Keratinocyte (primary cell): ENCODE measurements around the gene CAND1.

ENCODE experiments used
- EZH2 ChIP-seq: IDR thresholded peaks from one replicate; pipeline ENCODE4 v1.6.1; 2012; ENCODE audit warnings: inconsistent platforms, mild to moderate bottlenecking, low read length, moderate library complexity
- TF ChIP-seq, protein P1 (sequence below), 3 experiments: IDR thresholded peaks in 1 of 3; conservative IDR thresholded peaks in 1 of 3; optimal IDR thresholded peaks in 1 of 3; 2 replicates in 2 of 3; 3 replicates in 1 of 3; pipeline versions ENCODE3 to v1.5.1; 2011; ENCODE audit warnings: low read length in 3 of 3, mild to moderate bottlenecking in 3 of 3, moderate library complexity in 2 of 3, control low read depth in 1 of 3, inconsistent platforms in 1 of 3; ENCODE audit not compliant: insufficient read depth in 2 of 3; ENCODE audit errors: extremely low read depth in 1 of 3

DNA sequence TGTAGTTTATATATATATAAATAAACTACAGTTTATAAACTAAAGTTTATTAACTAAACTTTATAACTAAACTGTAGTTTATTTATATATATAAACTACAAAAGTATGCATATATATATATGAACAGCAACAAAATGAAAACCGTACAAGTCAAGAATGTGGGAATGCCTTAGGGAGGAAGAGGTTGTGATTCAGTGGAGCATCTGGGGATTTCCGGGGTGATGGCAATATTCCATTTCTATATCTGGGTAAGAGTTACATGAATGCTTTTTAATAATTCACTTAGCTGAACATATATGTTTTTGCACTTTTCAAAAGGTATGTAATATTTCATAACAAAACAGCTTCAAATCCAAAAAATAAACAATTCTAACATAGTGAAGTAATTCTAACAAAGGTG is 30.1 kb upstream of the CAND1 start:
- TF ChIP-seq, protein P1, sequence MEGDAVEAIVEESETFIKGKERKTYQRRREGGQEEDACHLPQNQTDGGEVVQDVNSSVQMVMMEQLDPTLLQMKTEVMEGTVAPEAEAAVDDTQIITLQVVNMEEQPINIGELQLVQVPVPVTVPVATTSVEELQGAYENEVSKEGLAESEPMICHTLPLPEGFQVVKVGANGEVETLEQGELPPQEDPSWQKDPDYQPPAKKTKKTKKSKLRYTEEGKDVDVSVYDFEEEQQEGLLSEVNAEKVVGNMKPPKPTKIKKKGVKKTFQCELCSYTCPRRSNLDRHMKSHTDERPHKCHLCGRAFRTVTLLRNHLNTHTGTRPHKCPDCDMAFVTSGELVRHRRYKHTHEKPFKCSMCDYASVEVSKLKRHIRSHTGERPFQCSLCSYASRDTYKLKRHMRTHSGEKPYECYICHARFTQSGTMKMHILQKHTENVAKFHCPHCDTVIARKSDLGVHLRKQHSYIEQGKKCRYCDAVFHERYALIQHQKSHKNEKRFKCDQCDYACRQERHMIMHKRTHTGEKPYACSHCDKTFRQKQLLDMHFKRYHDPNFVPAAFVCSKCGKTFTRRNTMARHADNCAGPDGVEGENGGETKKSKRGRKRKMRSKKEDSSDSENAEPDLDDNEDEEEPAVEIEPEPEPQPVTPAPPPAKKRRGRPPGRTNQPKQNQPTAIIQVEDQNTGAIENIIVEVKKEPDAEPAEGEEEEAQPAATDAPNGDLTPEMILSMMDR (optimal IDR thresholded peaks at IDR 0.05 in 1 of 3, IDR thresholded peaks at IDR 0.05 in 1 of 3, conservative IDR thresholded peaks at IDR 0.05 in 1 of 3; ENCODE audit: extremely low read depth in 1 of 3, insufficient read depth in 2 of 3, low read length in 3 of 3) = no peak
- TF ChIP-seq EZH2 = no peak
